Smooth muscle cell (in vitro differentiated cells): ENCODE data around the gene FDX1. TPM values are rescaled to one million over a fixed set of nuclear protein-coding genes. Genes with fewer than 3 reads are reported as not detected.

Source experiments
- DNase-seq: peaks from one replicate; lab custom pipeline; 2025; ENCODE audit not compliant: unreplicated experiment; lab: John Stamatoyannopoulos, UW
- H2AFZ ChIP-seq: fragments of 200-600 bp; sonication (generic); 2 replicates; pipeline ENCODE4 v1.6.0; 2016; ENCODE audit warnings: antibody characterized with exemption, low read depth, mild to moderate bottlenecking
- H3F3A ChIP-seq: fragments of 200-600 bp; sonication (generic); 2 replicates; pipeline ENCODE4 v1.6.0; 2017; ENCODE audit warnings: antibody characterized with exemption, low read depth
- H3K27ac ChIP-seq: fragments of 200-600 bp; sonication (generic); 2 replicates; pipeline ENCODE4 v1.5.1; 2016; ENCODE audit warnings: low read depth, mild to moderate bottlenecking
- H3K27me3 ChIP-seq: fragments of 200-600 bp; sonication (generic); 2 replicates; pipeline ENCODE4 v1.6.1; 2016; ENCODE audit warnings: low read depth, mild to moderate bottlenecking
- H3K36me3 ChIP-seq: fragments of 200-600 bp; sonication (generic); 2 replicates; pipeline ENCODE4 v1.5.1; 2016; ENCODE audit warnings: low read depth
- H3K4me1 ChIP-seq: fragments of 200-600 bp; sonication (generic); 2 replicates; pipeline ENCODE4 v1.5.1; 2016; ENCODE audit warnings: low read depth
- H3K4me2 ChIP-seq: fragments of 200-600 bp; sonication (generic); 2 replicates; pipeline ENCODE4 v1.6.0; 2016; ENCODE audit warnings: mild to moderate bottlenecking
- H3K4me3 ChIP-seq: fragments of 200-600 bp; sonication (generic); 2 replicates; pipeline ENCODE4 v1.5.1; 2016; ENCODE audit warnings: mild to moderate bottlenecking
- H3K79me2 ChIP-seq: fragments of 200-600 bp; sonication (generic); 2 replicates; pipeline ENCODE4 v1.6.0; 2016; ENCODE audit warnings: low read depth, mild to moderate bottlenecking
- H3K9ac ChIP-seq: fragments of 200-600 bp; sonication (generic); 2 replicates; pipeline ENCODE4 v1.6.0; 2016; ENCODE audit warnings: low read depth
- H3K9me3 ChIP-seq: fragments of 200-600 bp; sonication (generic); replicated peaks from 2 replicates; pipeline ENCODE4 v1.5.1; 2016; ENCODE audit warnings: low read depth
- H4K20me1 ChIP-seq: fragments of 200-600 bp; sonication (generic); 2 replicates; pipeline ENCODE4 v1.6.0; 2016; ENCODE audit warnings: low read depth
- CTCF ChIP-seq: fragments of 200-600 bp; sonication (generic); IDR thresholded peaks from 2 replicates; pipeline ENCODE4 v1.5.1; 2017; ENCODE audit warnings: borderline replicate concordance, mild to moderate bottlenecking, antibody characterized with exemption; ENCODE audit not compliant: insufficient read depth, poor library complexity, severe bottlenecking
- WGBS: methylation state at CpG from one replicate; pipeline ENCODE4 v1.1.7; 2016; ENCODE audit warnings: low lambda C conversion rate; 5-methylcytosine and 5-hydroxymethylcytosine counted together
- polyA plus RNA-seq: library from polyadenylated mRNA; unstranded; fragments of >200 nt; fragmentation: Nextera tagmentation; extraction: Ambion mirVana; gene quantifications from 2 replicates; pipeline ENCODE4 v1.2.1, GENCODE V29; 2016
- total RNA-seq: library from RNA; depleted of rRNA; stranded (reverse); fragments of >200 nt; gene quantifications from 2 replicates; pipeline ENCODE4 v1.2.3, GENCODE V29; 2014

Gene FDX1
- total and polyA plus RNA-seq, 2 experiments from 2014 or later, result 6.7 to 8.5 TPM

- no peak overlapping the region for H2AFZ ChIP-seq
- 91% methylated on average over 5 of the region's 5 CpGs for WGBS
- TF ChIP-seq CTCF, result no peak
- no peaks in the 10 kb centered on the region for H3K4me1 ChIP-seq
- no peak overlapping the region for H3K4me3 ChIP-seq
- DNase-seq, result no peak
- H3K9ac ChIP-seq, result no peak overlapping the region
- peaks cover 14% of the 10 kb centered on the region for H3K79me2 ChIP-seq
- no peaks in the 10 kb centered on the region for H3K27me3 ChIP-seq
- no peak overlapping the region for H3K4me2 ChIP-seq
- H3F3A ChIP-seq, result no peaks in the 10 kb centered on the region
- H3K9me3 ChIP-seq, result no peaks in the 10 kb centered on the region
- H3K27ac ChIP-seq, result no peak overlapping the region
- H3K36me3 ChIP-seq, result no peaks in the 10 kb centered on the region
- peaks cover 13% of the 10 kb centered on the region for H4K20me1 ChIP-seq
Measured at GRCh38 chr11:110453684-110454354, 24.1 kb downstream of the FDX1 start.

- Histone ChIP-seq H3F3A (no peaks in the 10 kb centered on the region), H3K27ac (no peak overlapping the region)
- WGBS, result 92% methylated on average over 1 of the region's 1 CpG
Measured at GRCh38 chr11:110454609-110455008, 24.9 kb downstream of the FDX1 start.

GRCh38 chr11:110455718-110456117, 26.0 kb downstream of the FDX1 start:
- Histone ChIP-seq H3K9me3 (no peaks in the 10 kb centered on the region), H3K4me2 (no peak overlapping the region), H3K9ac (no peak overlapping the region), H3K4me1 (no peaks in the 10 kb centered on the region), H3K27me3 (no peaks in the 10 kb centered on the region), H3F3A (no peaks in the 10 kb centered on the region), H3K27ac (no peak overlapping the region), H3K4me3 (no peak overlapping the region), H3K36me3 (no peaks in the 10 kb centered on the region), H3K79me2 (peaks cover 8% of the 10 kb centered on the region), H2AFZ (no peak overlapping the region), H4K20me1 (peaks cover 12% of the 10 kb centered on the region)
- WGBS, result 92% methylated on average over 6 of the region's 6 CpGs
- DNase-seq, result no peak
- no peak for TF ChIP-seq CTCF

More at GRCh38 chr11:110454609-110455008, 24.9 kb downstream of the FDX1 start:
- no peak for TF ChIP-seq CTCF
- Histone ChIP-seq H3K4me3 (no peak overlapping the region), H3K4me1 (no peaks in the 10 kb centered on the region), H3K79me2 (peaks cover 14% of the 10 kb centered on the region), H4K20me1 (peaks cover 12% of the 10 kb centered on the region), H3K4me2 (no peak overlapping the region), H3K9ac (no peak overlapping the region), H3K36me3 (no peaks in the 10 kb centered on the region), H3K27me3 (no peaks in the 10 kb centered on the region), H2AFZ (no peak overlapping the region), H3K9me3 (no peaks in the 10 kb centered on the region)
- DNase-seq, result no peak

- H3K4me2 ChIP-seq, result no peak overlapping the region
- H3K4me3 ChIP-seq, result no peak overlapping the region
- TF ChIP-seq CTCF, result peak; percentile 64
- H4K20me1 ChIP-seq, result no peaks in the 10 kb centered on the region
- no peak overlapping the region for H3K9ac ChIP-seq
- no peaks in the 10 kb centered on the region for H3K79me2 ChIP-seq
- no peak for DNase-seq
- no peak overlapping the region for H3K27ac ChIP-seq
- H2AFZ ChIP-seq, result no peak overlapping the region
- WGBS, result 34% methylated on average over 6 of the region's 6 CpGs
- H3K4me1 ChIP-seq, result no peaks in the 10 kb centered on the region
- H3F3A ChIP-seq, result no peaks in the 10 kb centered on the region
- no peaks in the 10 kb centered on the region for H3K36me3 ChIP-seq
- H3K9me3 ChIP-seq, result no peaks in the 10 kb centered on the region
- H3K27me3 ChIP-seq, result no peaks in the 10 kb centered on the region
Measured at GRCh38 chr11:110463153-110463552, 33.4 kb downstream of the FDX1 start.
